Measurements from ENCODE around the gene MAP3K21.

DNA sequence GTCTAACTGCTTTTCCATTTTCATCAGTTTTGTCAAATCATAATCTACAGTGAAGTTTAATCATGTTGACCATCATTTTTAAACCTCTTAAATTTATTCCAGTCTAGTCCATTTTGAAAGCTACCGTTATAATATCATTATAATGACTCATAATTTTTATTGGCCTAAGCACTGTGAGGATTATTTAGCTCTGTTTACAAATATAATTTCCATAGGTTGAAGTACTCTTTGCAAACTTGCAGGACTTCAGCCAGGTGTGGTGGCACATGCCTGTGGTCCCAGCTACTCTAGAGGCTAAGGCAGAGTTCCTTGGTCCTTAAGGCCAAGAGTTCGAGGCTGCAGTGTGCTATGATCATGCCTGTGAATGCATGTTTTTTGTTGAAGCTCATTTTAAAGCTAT, 54.3 kb downstream of the MAP3K21 start:
- TF ChIP-seq, protein P1, sequence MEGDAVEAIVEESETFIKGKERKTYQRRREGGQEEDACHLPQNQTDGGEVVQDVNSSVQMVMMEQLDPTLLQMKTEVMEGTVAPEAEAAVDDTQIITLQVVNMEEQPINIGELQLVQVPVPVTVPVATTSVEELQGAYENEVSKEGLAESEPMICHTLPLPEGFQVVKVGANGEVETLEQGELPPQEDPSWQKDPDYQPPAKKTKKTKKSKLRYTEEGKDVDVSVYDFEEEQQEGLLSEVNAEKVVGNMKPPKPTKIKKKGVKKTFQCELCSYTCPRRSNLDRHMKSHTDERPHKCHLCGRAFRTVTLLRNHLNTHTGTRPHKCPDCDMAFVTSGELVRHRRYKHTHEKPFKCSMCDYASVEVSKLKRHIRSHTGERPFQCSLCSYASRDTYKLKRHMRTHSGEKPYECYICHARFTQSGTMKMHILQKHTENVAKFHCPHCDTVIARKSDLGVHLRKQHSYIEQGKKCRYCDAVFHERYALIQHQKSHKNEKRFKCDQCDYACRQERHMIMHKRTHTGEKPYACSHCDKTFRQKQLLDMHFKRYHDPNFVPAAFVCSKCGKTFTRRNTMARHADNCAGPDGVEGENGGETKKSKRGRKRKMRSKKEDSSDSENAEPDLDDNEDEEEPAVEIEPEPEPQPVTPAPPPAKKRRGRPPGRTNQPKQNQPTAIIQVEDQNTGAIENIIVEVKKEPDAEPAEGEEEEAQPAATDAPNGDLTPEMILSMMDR (IDR thresholded peaks at IDR 0.05), result no peak
- TF ChIP-seq POLR2A (IDR thresholded peaks at IDR 0.05), result no peak

All from thyroid gland (tissue), 4 donors.